HEK293 (cell line): ENCODE data around the gene SMPD3.

ENCODE experiments used
- CTCF ChIA-PET: fragments of 350-600 bp; formaldehyde crosslinking; extraction: SDS; loops from one replicate; lab custom pipeline; 2021; ENCODE audit warnings: antibody characterized with exemption; lab: Yijun Ruan, JAX
- POLR2A ChIA-PET: fragments of 300-600 bp; formaldehyde crosslinking; extraction: SDS; loops from one replicate; lab custom pipeline; 2020; ENCODE audit warnings: antibody characterized with exemption, inconsistent platforms; lab: Yijun Ruan, JAX
- H3K27ac ChIP-seq: fragments of 200-500 bp; sonication (Bioruptor generic); 2 replicates; pipeline ENCODE4 v1.5.1; 2014; ENCODE audit warnings: low read depth, low read length, control low read depth, inconsistent platforms; ENCODE audit errors: extremely low read depth
- H3K36me3 ChIP-seq, 2 experiments: fragments of 200-500 bp in 1 of 2; sonication (Bioruptor generic) in 1 of 2; 1 replicate in 1 of 2; 2 replicates in 1 of 2; pipeline ENCODE4 v1.5.1; 2014 to 2017; ENCODE audit warnings: inconsistent platforms in 2 of 2, low read length in 2 of 2; ENCODE audit not compliant: control insufficient read depth in 2 of 2, insufficient read depth in 1 of 2
- H3K4me1 ChIP-seq: fragments of 200-500 bp; sonication (Bioruptor generic); 2 replicates; pipeline ENCODE4 v1.5.1; 2014; ENCODE audit warnings: mild to moderate bottlenecking, low read length, inconsistent platforms; ENCODE audit not compliant: control insufficient read depth, insufficient read depth
- H3K4me3 ChIP-seq: 2 replicates; pipeline ENCODE4 v1.5.1; 2011; ENCODE audit warnings: low read depth, mild to moderate bottlenecking, control low read depth, low read length, moderate library complexity
- H3K9me3 ChIP-seq: fragments of 200-500 bp; sonication (Bioruptor generic); 2 replicates; pipeline ENCODE4 v1.5.1; 2014; ENCODE audit warnings: low read depth, low read length, inconsistent platforms; ENCODE audit not compliant: control insufficient read depth, insufficient read depth
- AEBP2 ChIP-seq: fragments of 450-650 bp; formaldehyde crosslinking; IDR thresholded peaks from 2 replicates; pipeline ENCODE4 v1.5.1; 2016; ENCODE audit warnings: missing biosample characterization, missing genetic modification characterization, borderline replicate concordance
- BCL11A ChIP-seq: fragments of 450-650 bp; formaldehyde crosslinking; IDR thresholded peaks from 2 replicates; pipeline ENCODE4 v1.5.1; 2016; ENCODE audit warnings: low read depth, missing biosample characterization, missing genetic modification characterization
- CTCF ChIP-seq: fragments of 450-650 bp; formaldehyde crosslinking; IDR thresholded peaks from 2 replicates; pipeline ENCODE4 v1.5.1; 2016; ENCODE audit warnings: missing biosample characterization, missing genetic modification characterization
- GFI1B ChIP-seq: fragments of 450-650 bp; formaldehyde crosslinking; IDR thresholded peaks from 2 replicates; pipeline ENCODE4 v1.5.1; 2016; ENCODE audit warnings: missing biosample characterization, missing genetic modification characterization
- GLIS1 ChIP-seq: fragments of 450-650 bp; formaldehyde crosslinking; IDR thresholded peaks from 2 replicates; pipeline ENCODE4 v1.5.1; 2016; ENCODE audit warnings: missing biosample characterization, missing genetic modification characterization
- GLIS2 ChIP-seq: fragments of 450-650 bp; formaldehyde crosslinking; IDR thresholded peaks from 2 replicates; pipeline ENCODE4 v1.5.1; 2016; ENCODE audit warnings: missing biosample characterization, missing genetic modification characterization
- HIC1 ChIP-seq: fragments of 450-650 bp; formaldehyde crosslinking; IDR thresholded peaks from 2 replicates; pipeline ENCODE4 v1.5.1; 2016; ENCODE audit warnings: missing biosample characterization, missing genetic modification characterization
- OSR2 ChIP-seq: fragments of 450-650 bp; formaldehyde crosslinking; IDR thresholded peaks from 2 replicates; pipeline ENCODE4 v1.5.1; 2016; ENCODE audit warnings: missing biosample characterization, missing genetic modification characterization
- SCRT2 ChIP-seq: fragments of 450-650 bp; formaldehyde crosslinking; IDR thresholded peaks from 2 replicates; pipeline ENCODE4 v1.5.1; 2016; ENCODE audit warnings: missing biosample characterization, missing genetic modification characterization
- ZBTB17 ChIP-seq: fragments of 450-650 bp; formaldehyde crosslinking; IDR thresholded peaks from 2 replicates; pipeline ENCODE4 v1.5.1; 2016; ENCODE audit warnings: missing biosample characterization, missing genetic modification characterization
- ZEB2 ChIP-seq: fragments of 450-650 bp; formaldehyde crosslinking; IDR thresholded peaks from 2 replicates; pipeline ENCODE4 v1.5.1; 2016; ENCODE audit warnings: missing biosample characterization, missing genetic modification characterization
- ZFP37 ChIP-seq: fragments of 450-650 bp; formaldehyde crosslinking; IDR thresholded peaks from 2 replicates; pipeline ENCODE4 v1.5.1; 2016; ENCODE audit warnings: missing biosample characterization, missing genetic modification characterization
- ZNF155 ChIP-seq: fragments of 450-650 bp; formaldehyde crosslinking; IDR thresholded peaks from 2 replicates; pipeline ENCODE4 v1.5.1; 2016; ENCODE audit warnings: missing biosample characterization, missing genetic modification characterization
- ZNF19 ChIP-seq: fragments of 450-650 bp; formaldehyde crosslinking; IDR thresholded peaks from 2 replicates; pipeline ENCODE4; 2016; ENCODE audit warnings: missing biosample characterization, missing genetic modification characterization, low read depth
- ZNF24 ChIP-seq: fragments of 450-650 bp; formaldehyde crosslinking; IDR thresholded peaks from 2 replicates; pipeline ENCODE4 v1.5.1; 2016; ENCODE audit warnings: missing biosample characterization, missing genetic modification characterization
- ZNF394 ChIP-seq: fragments of 450-650 bp; formaldehyde crosslinking; IDR thresholded peaks from 2 replicates; pipeline ENCODE4 v1.5.1; 2016; ENCODE audit warnings: missing biosample characterization, missing genetic modification characterization, mild to moderate bottlenecking, moderate library complexity, borderline replicate concordance
- ZNF48 ChIP-seq: fragments of 450-650 bp; formaldehyde crosslinking; IDR thresholded peaks from 2 replicates; pipeline ENCODE4 v1.5.1; 2016; ENCODE audit warnings: missing biosample characterization, missing genetic modification characterization
- ZNF529 ChIP-seq: fragments of 450-650 bp; formaldehyde crosslinking; IDR thresholded peaks from 2 replicates; pipeline ENCODE4 v1.5.1; 2017; ENCODE audit warnings: missing genetic modification characterization, missing biosample characterization; ENCODE audit not compliant: insufficient replicate concordance
- ZNF549 ChIP-seq: fragments of 450-650 bp; IDR thresholded peaks from 2 replicates; pipeline ENCODE4 v1.5.1; 2018; ENCODE audit warnings: missing biosample characterization, missing genetic modification characterization, mild to moderate bottlenecking, inconsistent platforms, moderate library complexity
- ZNF560 ChIP-seq: fragments of 450-650 bp; formaldehyde crosslinking; IDR thresholded peaks from 2 replicates; pipeline ENCODE4 v1.5.1; 2017; ENCODE audit warnings: missing biosample characterization, missing genetic modification characterization, borderline replicate concordance
- ZNF626 ChIP-seq: fragments of 450-650 bp; sonication (Bioruptor Pico); formaldehyde crosslinking; IDR thresholded peaks from 2 replicates; pipeline ENCODE4 v1.5.1; 2018; ENCODE audit warnings: missing biosample characterization, missing genetic modification characterization, inconsistent platforms
- ZNF658 ChIP-seq: fragments of 450-650 bp; formaldehyde crosslinking; IDR thresholded peaks from 2 replicates; pipeline ENCODE4; 2016; ENCODE audit warnings: missing biosample characterization, missing genetic modification characterization
- ZNF660 ChIP-seq: fragments of 450-650 bp; IDR thresholded peaks from 2 replicates; pipeline ENCODE4 v1.5.1; 2018; ENCODE audit warnings: missing biosample characterization, mild to moderate bottlenecking, missing genetic modification characterization
- ZNF776 ChIP-seq: fragments of 450-650 bp; formaldehyde crosslinking; IDR thresholded peaks from 2 replicates; pipeline ENCODE4 v1.5.0; 2017; ENCODE audit warnings: missing biosample characterization, missing genetic modification characterization, borderline replicate concordance
- ZNF785 ChIP-seq: fragments of 450-650 bp; formaldehyde crosslinking; IDR thresholded peaks from 2 replicates; pipeline ENCODE4 v1.5.1; 2016; ENCODE audit warnings: missing biosample characterization, missing genetic modification characterization
- ZNF791 ChIP-seq: fragments of 450-650 bp; formaldehyde crosslinking; IDR thresholded peaks from 2 replicates; pipeline ENCODE4 v1.5.1; 2016; ENCODE audit warnings: missing biosample characterization, missing genetic modification characterization
- ZSCAN23 ChIP-seq: fragments of 450-650 bp; formaldehyde crosslinking; IDR thresholded peaks from 2 replicates; pipeline ENCODE4 v1.5.1; 2016; ENCODE audit warnings: missing biosample characterization, missing genetic modification characterization
- ZXDB ChIP-seq: fragments of 450-650 bp; formaldehyde crosslinking; IDR thresholded peaks from 2 replicates; pipeline ENCODE4 v1.5.1; 2016; ENCODE audit warnings: missing biosample characterization, missing genetic modification characterization
- TF ChIP-seq, protein P1 (sequence below): fragments of 450-650 bp; formaldehyde crosslinking; IDR thresholded peaks from 2 replicates; pipeline ENCODE4 v1.5.1; 2016; ENCODE audit warnings: missing biosample characterization, missing genetic modification characterization
- TF ChIP-seq, protein P2 (sequence below): IDR thresholded peaks from 2 replicates; pipeline ENCODE4 v1.6.1; 2011; ENCODE audit warnings: mild to moderate bottlenecking, low read depth, low read length, borderline replicate concordance

The SMPD3 gene

DNA sequence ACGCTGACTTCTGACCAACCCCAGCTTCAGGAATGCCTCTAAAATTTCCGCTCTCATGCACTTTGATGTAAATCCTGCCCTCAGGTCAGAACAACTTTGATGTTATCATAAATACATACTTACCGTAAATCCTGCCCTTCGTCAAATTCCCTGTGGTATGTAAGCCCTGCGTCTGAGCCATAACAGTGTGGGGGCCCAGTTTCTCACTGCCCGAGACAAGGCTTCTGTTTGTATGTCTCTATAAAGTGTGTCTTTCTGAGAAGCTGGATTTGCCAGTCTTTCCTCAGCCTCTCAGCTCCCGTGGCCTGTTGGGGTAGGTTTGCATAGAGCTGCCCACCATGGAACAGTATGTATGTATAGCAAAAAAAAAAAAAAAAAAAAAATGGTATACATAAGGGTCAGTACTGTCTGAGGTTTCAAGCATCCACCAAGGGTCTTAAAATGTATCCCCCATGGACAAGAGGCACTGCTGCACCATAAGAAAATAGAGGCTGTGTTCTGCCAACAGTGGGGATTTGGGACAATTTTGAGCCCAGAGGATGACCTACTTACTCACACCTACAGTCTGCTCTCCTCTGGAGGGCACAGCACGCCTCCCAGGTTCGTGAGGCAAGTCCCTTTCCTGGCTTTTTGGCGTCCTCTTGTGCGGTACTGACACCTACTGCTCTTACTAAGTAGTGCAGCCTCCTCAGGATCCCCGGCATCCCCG, 120.0 kb downstream of the SMPD3 start:
- ChIA-PET CTCF (interaction anchor here (0.5 to 4.9 kb wide), 32 partner anchors 8 to 508 kb away, joined by 3 to 151 read pairs (median 4); partner anchors contain the start of genes PRMT7, SLC7A6 and SLC7A6OS), POLR2A (interaction anchor here (0.6 to 3.8 kb wide), 6 partner anchors 17 to 389 kb away, joined by 3 to 39 read pairs (median 6); partner anchors contain the start of genes PRMT7, SLC7A6 and SLC7A6OS)
- peaks cover 11 to 45% of the 10 kb centered on the region in 2 experiments; a peak in 2 of 3 replicates for H3K36me3 ChIP-seq
- H3K4me1 ChIP-seq = peaks cover 3% of the 10 kb centered on the region; the same call in 1 of the 2 replicates
- no peak overlapping the region for H3K27ac ChIP-seq
- no peak overlapping the region for H3K4me3 ChIP-seq
- H3K9me3 ChIP-seq = no peaks in the 10 kb centered on the region
- TF ChIP-seq ZNF155 (tag by site-specific recombination) (no peak), ZNF776 (tag by site-specific recombination) (no peak), ZBTB17 (tag by site-specific recombination) (peak; percentile 74), ZNF626 (tag by site-specific recombination) (no peak), ZNF549 (tag by site-specific recombination) (no peak), GLIS2 (tag by site-specific recombination) (peak; percentile 53; the same call in 1 of the 2 replicates), ZXDB (tag by site-specific recombination) (peak; percentile 39), ZNF24 (no peak), ZEB2 (tag by site-specific recombination) (peak; percentile 46; the same call in 1 of the 2 replicates), ZNF19 (tag by site-specific recombination) (no peak), ZNF48 (no peak), ZNF529 (tag by site-specific recombination) (no peak), BCL11A (no peak), ZFP37 (tag by site-specific recombination) (no peak; the same call in 1 of the 2 replicates), SCRT2 (tag by site-specific recombination) (no peak), GFI1B (tag by site-specific recombination) (0 out of 2 replicates have a peak, but pooled peaks have one; percentile 15), ZNF660 (peak; percentile 88), ZSCAN23 (tag by site-specific recombination) (no peak), ZNF394 (tag by site-specific recombination) (no peak; the same call in 1 of the 2 replicates), OSR2 (tag by site-specific recombination) (peak; percentile 75), ZNF785 (tag by site-specific recombination) (no peak), AEBP2 (tag by site-specific recombination) (no peak), ZNF658 (tag by site-specific recombination) (no peak), GLIS1 (tag by site-specific recombination) (peak; percentile 66), CTCF (tag by site-specific recombination) (peak; percentile 90), ZNF791 (tag by site-specific recombination) (no peak), ZNF560 (tag by site-specific recombination) (no peak), HIC1 (tag by site-specific recombination) (no peak)
- TF ChIP-seq, protein P1, sequence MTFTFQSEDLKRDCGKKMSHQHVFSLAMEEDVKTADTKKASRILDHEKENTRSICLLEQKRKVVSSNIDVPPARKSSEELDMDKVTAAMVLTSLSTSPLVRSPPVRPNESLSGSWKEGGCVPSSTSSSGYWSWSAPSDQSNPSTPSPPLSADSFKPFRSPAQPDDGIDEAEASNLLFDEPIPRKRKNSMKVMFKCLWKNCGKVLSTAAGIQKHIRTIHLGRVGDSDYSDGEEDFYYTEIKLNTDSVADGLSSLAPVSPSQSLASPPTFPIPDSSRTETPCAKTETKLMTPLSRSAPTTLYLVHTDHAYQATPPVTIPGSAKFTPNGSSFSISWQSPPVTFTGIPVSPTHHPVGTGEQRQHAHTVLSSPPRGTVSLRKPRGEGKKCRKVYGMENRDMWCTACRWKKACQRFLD = no peak
- TF ChIP-seq, protein P2, sequence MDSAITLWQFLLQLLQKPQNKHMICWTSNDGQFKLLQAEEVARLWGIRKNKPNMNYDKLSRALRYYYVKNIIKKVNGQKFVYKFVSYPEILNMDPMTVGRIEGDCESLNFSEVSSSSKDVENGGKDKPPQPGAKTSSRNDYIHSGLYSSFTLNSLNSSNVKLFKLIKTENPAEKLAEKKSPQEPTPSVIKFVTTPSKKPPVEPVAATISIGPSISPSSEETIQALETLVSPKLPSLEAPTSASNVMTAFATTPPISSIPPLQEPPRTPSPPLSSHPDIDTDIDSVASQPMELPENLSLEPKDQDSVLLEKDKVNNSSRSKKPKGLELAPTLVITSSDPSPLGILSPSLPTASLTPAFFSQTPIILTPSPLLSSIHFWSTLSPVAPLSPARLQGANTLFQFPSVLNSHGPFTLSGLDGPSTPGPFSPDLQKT = no peak
